CD4-positive, alpha-beta memory T cell (primary cell): ENCODE data around the gene ANKRD22. TPM values are rescaled to one million over a fixed set of nuclear protein-coding genes. Genes with fewer than 3 reads are reported as not detected.

ENCODE experiments used
- CTCF ChIA-PET: fragments of 350-600 bp; sonication (Branson Sonifier 250); formaldehyde crosslinking; loops from one replicate; lab custom pipeline; 2021; ENCODE audit warnings: inconsistent platforms; ENCODE audit not compliant: partially characterized antibody; lab: Charles Lee
- POLR2A ChIA-PET: fragments of 350-600 bp; sonication (Branson Sonifier 250); formaldehyde crosslinking; loops from one replicate; lab custom pipeline; 2021; ENCODE audit not compliant: partially characterized antibody; lab: Charles Lee
- DNase-seq, 5 donors: peaks; one replicate each; pipeline versions ENCODE4 v3.0.0 to v3.0.0-alpha.2; 2020 to 2022; ENCODE audit warnings: mixed read lengths in 1 of 5
- H3K27ac ChIP-seq: one replicate; pipeline ENCODE4 v1.7.0; 2013; ENCODE audit warnings: low read depth, low read length
- H3K27me3 ChIP-seq: 2 replicates; pipeline ENCODE4 v1.7.0; 2013; ENCODE audit warnings: mild to moderate bottlenecking, low read length, moderate library complexity; ENCODE audit not compliant: insufficient read depth
- H3K36me3 ChIP-seq: 2 replicates; pipeline ENCODE4 v1.7.0; 2013; ENCODE audit warnings: mild to moderate bottlenecking, low read length, moderate library complexity; ENCODE audit not compliant: insufficient read depth
- H3K4me1 ChIP-seq: 2 replicates; pipeline ENCODE4 v1.7.0; 2013; ENCODE audit warnings: mild to moderate bottlenecking, low read length, moderate library complexity; ENCODE audit not compliant: insufficient read depth
- H3K4me3 ChIP-seq, 2 donors: one replicate each; pipeline ENCODE4 v1.7.0; 2013; ENCODE audit warnings: low read length in 2 of 2, mild to moderate bottlenecking in 1 of 2
- H3K9me3 ChIP-seq, 2 donors: one replicate each; pipeline ENCODE4 v1.7.0; 2013; ENCODE audit warnings: low read length in 2 of 2, control low read depth in 1 of 2; ENCODE audit not compliant: control insufficient read depth in 1 of 2
- H3K27ac Mint-ChIP-seq, 7 donors: one replicate each; pipeline ENCODE4 v1.8.0; 2020 to 2021; ENCODE audit warnings: mixed read lengths in 7 of 7, mild to moderate bottlenecking in 6 of 7, inconsistent platforms in 3 of 7, moderate library complexity in 3 of 7
- H3K27me3 Mint-ChIP-seq, 2 donors: one replicate each; pipeline ENCODE4 v1.8.0; 2020 to 2021; ENCODE audit warnings: mixed read lengths in 2 of 2
- H3K36me3 Mint-ChIP-seq, 2 donors: one replicate each; pipeline ENCODE4 v1.8.0; 2020 to 2021; ENCODE audit warnings: mixed read lengths in 2 of 2, inconsistent platforms in 1 of 2, mild to moderate bottlenecking in 1 of 2
- H3K4me1 Mint-ChIP-seq, 4 donors: one replicate each; pipeline ENCODE4 v1.8.0; 2020 to 2021; ENCODE audit warnings: mixed read lengths in 4 of 4, mild to moderate bottlenecking in 1 of 4
- H3K4me3 Mint-ChIP-seq, 8 donors: one replicate each; pipeline ENCODE4 v1.8.0; 2020 to 2021; ENCODE audit warnings: mixed read lengths in 8 of 8, mild to moderate bottlenecking in 7 of 8, moderate library complexity in 6 of 8, inconsistent platforms in 3 of 8
- H3K9me3 Mint-ChIP-seq, 8 donors: one replicate each; pipeline ENCODE4 v1.8.0; 2020 to 2021; ENCODE audit warnings: mixed read lengths in 8 of 8, mild to moderate bottlenecking in 5 of 8, inconsistent platforms in 3 of 8, moderate library complexity in 1 of 8
- intact Hi-C: fragments of 100-400 bp; cut with micrococcal nuclease; formaldehyde crosslinking; loops from one replicate; pipeline ENCODE4 v1.15.1; 2023
- polyA plus RNA-seq, 2 donors: library from polyadenylated mRNA; unstranded; fragments of 300-500 nt; fragmentation: Illumina TruSeq; gene quantifications; one replicate each; pipeline ENCODE4 v1.2.3, GENCODE V29; 2021
- total RNA-seq, 2 experiments: library from RNA; stranded (reverse); gene quantifications; one replicate each; pipeline ENCODE4 v1.2.3, GENCODE V29; 2021

The ANKRD22 gene
- total and polyA plus RNA-seq, 4 experiments from 2014 or later: 0.58 TPM; not detected in 3

DNA sequence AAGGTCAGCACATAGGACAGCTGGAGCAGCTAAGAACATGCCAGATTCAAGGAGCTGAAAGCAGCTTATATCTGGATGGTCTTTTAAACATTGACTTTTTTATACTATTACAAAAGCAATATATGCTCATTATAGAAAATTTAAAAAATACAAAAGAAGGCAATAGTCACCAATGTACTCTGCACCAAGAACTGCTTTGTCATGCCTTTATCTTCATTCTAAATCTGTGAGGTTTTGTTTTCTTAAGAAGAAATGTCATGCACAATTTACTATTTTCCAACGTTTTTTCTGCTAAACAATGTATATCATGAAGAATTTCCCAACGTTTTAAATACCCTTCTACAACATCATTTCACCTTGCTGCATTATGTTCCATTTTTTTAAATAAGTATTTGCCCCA lies 46.3 kb downstream of the ANKRD22 start:
- no peak for DNase-seq
- no peaks in the 10 kb centered on the region for H3K36me3 ChIP-seq
- H3K27me3 Mint-ChIP-seq: no peaks in the 10 kb centered on the region
- H3K4me3 ChIP-seq: no peak overlapping the region
- CTCF ChIA-PET: interaction anchor here (8.3 to 9.2 kb wide), 3 partner anchors 21 to 118 kb away, joined by 51 to 146 read pairs (median 84); no protein-coding TSS in a partner anchor
- H3K27me3 ChIP-seq: no peaks in the 10 kb centered on the region
- no peak overlapping the region for H3K4me3 Mint-ChIP-seq
- H3K27ac ChIP-seq: no peak overlapping the region
- H3K4me1 Mint-ChIP-seq: peaks cover 3 to 7% (median 6%) of the 10 kb centered on the region in 4 donors
- POLR2A ChIA-PET: no interaction called here
- no peak overlapping the region for H3K27ac Mint-ChIP-seq
- H3K9me3 ChIP-seq: no peaks in the 10 kb centered on the region
- peaks cover 0 to 2% (median 0%) of the 10 kb centered on the region in 8 donors for H3K9me3 Mint-ChIP-seq
- H3K4me1 ChIP-seq: peaks cover 4% of the 10 kb centered on the region
- H3K36me3 Mint-ChIP-seq: no peaks in the 10 kb centered on the region
- intact Hi-C loops: no loop called here

DNA sequence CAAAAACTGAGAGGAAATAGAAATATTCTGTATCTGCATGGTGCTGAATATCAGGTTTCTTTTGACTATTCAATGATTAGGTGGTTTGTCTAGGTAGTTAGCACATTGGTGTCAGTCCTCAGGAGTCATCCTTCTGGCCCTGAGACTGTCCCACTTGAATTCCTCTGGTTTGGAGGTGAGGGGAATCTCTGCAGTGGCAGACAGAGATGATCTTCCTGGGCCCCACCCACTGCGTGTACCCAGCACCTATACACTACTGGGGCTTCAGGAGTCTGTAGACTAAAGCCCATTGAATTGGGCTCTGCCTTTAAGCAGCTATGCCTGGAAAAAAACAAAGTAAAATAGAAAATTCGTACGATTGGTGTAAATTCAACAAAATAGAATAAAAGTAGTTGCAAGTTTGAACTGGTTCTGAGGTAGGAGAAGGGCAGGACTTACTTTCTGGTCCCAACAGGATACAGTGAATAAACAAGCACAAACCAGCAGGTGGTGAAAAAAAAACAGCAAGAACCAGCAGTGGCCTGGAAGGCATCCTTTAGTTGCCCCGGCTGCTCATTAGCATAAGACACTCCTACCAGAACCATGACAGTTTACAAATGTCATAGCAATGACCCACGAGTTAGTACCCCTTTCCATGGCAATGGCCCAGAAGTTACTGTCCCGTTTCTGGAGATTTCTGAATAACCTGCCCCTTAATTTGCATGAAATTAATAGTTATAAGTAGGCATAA lies 47.4 kb downstream of the ANKRD22 start:
- peaks cover 0 to 2% (median 0%) of the 10 kb centered on the region in 8 donors for H3K9me3 Mint-ChIP-seq
- CTCF ChIA-PET: interaction anchor here (0.6 to 9.2 kb wide), 7 partner anchors 9 to 425 kb away, joined by 3 to 146 read pairs (median 4); no protein-coding TSS in a partner anchor
- Histone ChIP-seq H3K4me1 (no peaks in the 10 kb centered on the region), H3K4me3 (no peak overlapping the region), H3K27ac (no peak overlapping the region), H3K27me3 (no peaks in the 10 kb centered on the region), H3K36me3 (no peaks in the 10 kb centered on the region), H3K9me3 (no peaks in the 10 kb centered on the region)
- no peaks in the 10 kb centered on the region for H3K27me3 Mint-ChIP-seq
- H3K4me1 Mint-ChIP-seq: no peaks in the 10 kb centered on the region
- POLR2A ChIA-PET: no interaction called here
- no peak for DNase-seq
- peak overlapping the region in 1 of 7 donors; percentile 53 for H3K27ac Mint-ChIP-seq
- no peak overlapping the region for H3K4me3 Mint-ChIP-seq
- H3K36me3 Mint-ChIP-seq: no peaks in the 10 kb centered on the region
- intact Hi-C loops: no loop called here

DNA sequence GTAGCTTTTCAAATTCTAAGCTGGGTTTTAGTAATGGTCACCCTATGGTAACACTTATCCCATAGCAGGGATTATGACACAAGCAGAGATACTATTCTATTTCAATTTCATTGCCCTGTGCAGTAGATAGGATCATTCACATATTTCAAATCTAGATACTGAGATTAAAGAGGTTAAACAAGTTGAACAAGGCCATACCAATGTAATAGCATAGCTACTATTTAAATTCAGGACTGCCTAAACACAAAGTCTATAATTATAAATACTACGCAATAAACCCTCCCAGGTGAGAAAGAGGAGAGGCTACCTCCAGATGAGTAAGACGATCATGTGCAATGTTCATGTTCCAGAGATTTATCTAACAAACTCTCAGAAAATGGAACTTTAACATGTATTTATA lies 48.0 kb downstream of the ANKRD22 start:
- CTCF ChIA-PET: interaction anchor here (1.4 to 8.3 kb wide), 3 partner anchors 9 to 116 kb away, joined by 4 to 51 read pairs (median 4); no protein-coding TSS in a partner anchor
- H3K27me3 Mint-ChIP-seq: no peaks in the 10 kb centered on the region
- no peak overlapping the region for H3K4me3 ChIP-seq
- POLR2A ChIA-PET: no interaction called here
- no peaks in the 10 kb centered on the region for H3K36me3 Mint-ChIP-seq
- H3K4me1 ChIP-seq: no peaks in the 10 kb centered on the region
- no peaks in the 10 kb centered on the region for H3K9me3 ChIP-seq
- no peak for DNase-seq
- H3K27ac Mint-ChIP-seq: no peak overlapping the region
- peaks cover 0 to 2% (median 0%) of the 10 kb centered on the region in 8 donors for H3K9me3 Mint-ChIP-seq
- H3K4me1 Mint-ChIP-seq: no peaks in the 10 kb centered on the region
- H3K27me3 ChIP-seq: no peaks in the 10 kb centered on the region
- H3K36me3 ChIP-seq: no peaks in the 10 kb centered on the region
- no peak overlapping the region for H3K27ac ChIP-seq
- intact Hi-C loops: no loop called here
- H3K4me3 Mint-ChIP-seq: no peak overlapping the region

DNA sequence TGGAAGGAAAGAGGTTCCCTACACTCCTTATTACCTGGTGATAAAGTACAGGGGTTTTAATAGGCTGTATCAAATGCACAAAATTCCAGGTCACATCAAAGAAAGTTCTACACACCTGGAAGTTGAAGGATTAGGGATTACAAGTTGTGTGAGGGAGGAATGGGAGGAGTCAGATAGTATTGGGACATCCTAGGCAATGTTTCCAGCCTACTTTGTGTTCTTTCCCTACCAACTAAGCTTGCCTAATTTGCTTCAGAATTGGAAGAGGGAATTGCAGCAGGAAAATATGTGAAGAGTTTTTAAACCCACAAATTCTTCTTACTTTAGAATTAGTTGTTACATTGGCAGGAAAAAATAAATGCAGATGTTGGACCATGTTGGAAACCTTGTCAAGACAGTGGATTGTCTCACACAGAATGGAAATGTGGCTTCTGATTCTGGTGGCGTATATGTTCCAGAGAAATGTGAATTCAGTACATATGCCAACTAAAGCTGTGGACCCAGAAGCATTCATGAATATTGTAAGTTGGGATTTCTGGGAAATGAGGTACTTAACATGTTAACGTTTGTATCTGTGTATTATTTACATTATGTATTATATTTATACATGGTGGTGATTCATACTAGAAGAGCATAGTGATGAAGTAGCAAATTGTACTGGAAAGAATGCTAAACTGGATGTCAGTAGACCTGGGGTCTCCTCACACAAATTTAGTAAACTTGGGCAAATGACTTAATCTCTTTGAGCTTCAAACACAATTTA lies 48.9 kb downstream of the ANKRD22 start, which contains the start of gene LIPM:
Gene LIPM, plus strand, starts transcription at position 208 of the 763 bp plus-strand sequence. Its CDS starts 167 bp downstream, at position 375.
- H3K36me3 ChIP-seq: no peaks in the 10 kb centered on the region
- H3K4me1 ChIP-seq: no peaks in the 10 kb centered on the region
- Mint-ChIP-seq H3K27ac (no peak within 1 kb of the TSS), H3K4me3 (no peak within 1 kb of the TSS), H3K4me1 (no peaks in the 10 kb centered on the region), H3K9me3 (peaks cover 0 to 3% (median 0%) of the 10 kb centered on the region in 8 donors), H3K27me3 (no peaks in the 10 kb centered on the region), H3K36me3 (no peaks in the 10 kb centered on the region)
- ChIA-PET POLR2A (no interaction called here), CTCF (interaction anchor here (1.4 kb wide), 1 partner anchor 33 kb away, joined by 4 read pairs; no protein-coding TSS in a partner anchor)
- H3K27me3 ChIP-seq: no peaks in the 10 kb centered on the region
- intact Hi-C loops: no loop called here
- no peaks in the 10 kb centered on the region for H3K9me3 ChIP-seq
- no peak within 1 kb of the TSS for H3K27ac ChIP-seq
- no peak for DNase-seq
- no peak within 1 kb of the TSS for H3K4me3 ChIP-seq

DNA sequence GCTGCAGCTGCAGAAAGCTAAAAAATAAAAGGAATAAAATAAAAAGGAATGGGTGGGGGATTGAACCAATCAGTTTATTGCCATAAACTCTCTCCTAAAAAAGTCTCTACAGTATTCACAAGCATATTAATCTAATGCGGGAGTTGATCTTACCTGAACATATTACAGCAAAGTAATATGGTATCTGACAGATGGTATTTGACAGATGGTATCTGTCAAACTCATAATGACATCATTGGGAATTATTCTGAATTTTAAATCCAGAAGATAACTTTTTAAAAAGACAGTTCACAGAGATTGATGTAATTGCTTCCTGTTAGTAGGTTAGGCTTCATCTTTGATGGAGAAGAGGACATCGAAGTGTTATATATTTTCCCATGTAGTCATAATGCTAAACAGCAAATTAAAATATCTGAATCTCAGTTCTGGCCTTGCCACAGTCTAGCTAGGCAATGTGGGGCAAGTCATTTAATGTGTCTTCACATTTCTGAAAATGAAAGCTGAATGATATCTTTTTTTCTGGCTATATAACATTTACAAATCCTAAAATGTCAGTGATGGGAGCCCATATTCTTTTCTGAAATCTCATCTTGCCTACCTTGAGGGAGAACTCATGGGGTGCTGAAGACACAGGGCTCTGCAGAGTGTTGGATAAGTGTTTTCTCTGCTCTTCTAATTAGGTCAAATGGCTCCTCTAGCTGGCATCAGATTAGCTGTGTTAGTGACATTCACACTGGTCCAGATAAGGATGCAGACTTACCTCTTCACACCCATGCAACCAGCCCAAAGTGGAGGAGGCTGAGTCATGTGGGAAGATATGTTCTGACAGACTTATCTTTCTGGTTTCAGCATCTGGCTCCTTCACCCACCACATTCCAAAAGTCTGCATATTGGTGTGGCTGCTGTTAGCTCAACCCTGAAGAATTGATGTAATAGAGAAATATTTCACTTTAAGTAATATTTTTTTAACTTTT lies 51.2 kb downstream of the ANKRD22 start:
- Histone ChIP-seq H3K4me1 (no peaks in the 10 kb centered on the region), H3K4me3 (no peak overlapping the region), H3K36me3 (no peaks in the 10 kb centered on the region), H3K27ac (no peak overlapping the region), H3K27me3 (no peaks in the 10 kb centered on the region), H3K9me3 (no peaks in the 10 kb centered on the region)
- no peak for DNase-seq
- no peaks in the 10 kb centered on the region for H3K27me3 Mint-ChIP-seq
- no peak overlapping the region for H3K4me3 Mint-ChIP-seq
- POLR2A ChIA-PET: interaction anchor here (0.8 kb wide), 1 partner anchor 80 kb away, joined by 3 read pairs; the partner anchor contains the start of gene STAMBPL1
- no peaks in the 10 kb centered on the region for H3K36me3 Mint-ChIP-seq
- no peak overlapping the region for H3K27ac Mint-ChIP-seq
- CTCF ChIA-PET: interaction anchor here (1.0 to 5.8 kb wide), 2 partner anchors 9 to 134 kb away, joined by 3 to 29 read pairs; no protein-coding TSS in a partner anchor
- no peaks in the 10 kb centered on the region for H3K4me1 Mint-ChIP-seq
- intact Hi-C loops: no loop called here
- H3K9me3 Mint-ChIP-seq: peaks cover 0 to 3% (median 0%) of the 10 kb centered on the region in 8 donors

DNA sequence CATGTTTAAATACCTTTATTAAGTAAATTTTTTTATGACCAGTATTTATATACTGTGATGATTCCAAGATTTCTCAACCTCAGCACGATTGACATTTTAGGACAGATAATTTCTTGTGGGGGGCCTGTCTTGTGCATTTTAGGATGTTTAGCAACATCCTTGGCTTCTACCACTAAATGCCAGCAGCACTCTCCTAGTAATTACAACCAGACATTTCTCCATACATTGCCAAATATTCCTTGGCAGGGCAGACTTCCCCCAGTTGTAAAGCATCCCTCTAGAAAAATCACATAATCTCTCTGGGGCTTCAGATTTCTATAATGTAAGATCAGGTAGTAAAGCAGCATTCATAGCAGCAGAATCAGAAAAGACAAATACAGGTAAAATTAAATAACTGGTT lies 56.9 kb downstream of the ANKRD22 start:
- intact Hi-C loops: no loop called here
- CTCF ChIA-PET: interaction anchor here (0.9 to 1.6 kb wide), 2 partner anchors 15 to 41 kb away, joined by 3 read pairs; no protein-coding TSS in a partner anchor

More for the DNA sequence above, 56.9 kb downstream of the ANKRD22 start:
- Histone ChIP-seq H3K27me3 (no peaks in the 10 kb centered on the region), H3K4me3 (no peak overlapping the region), H3K9me3 (no peaks in the 10 kb centered on the region), H3K36me3 (no peaks in the 10 kb centered on the region), H3K4me1 (peaks cover 10% of the 10 kb centered on the region), H3K27ac (no peak overlapping the region)
- Mint-ChIP-seq H3K36me3 (no peaks in the 10 kb centered on the region), H3K9me3 (peaks cover 0 to 1% (median 0%) of the 10 kb centered on the region in 8 donors), H3K4me1 (peaks cover 4 to 17% (median 11%) of the 10 kb centered on the region in 4 donors), H3K4me3 (no peak overlapping the region), H3K27ac (no peak overlapping the region), H3K27me3 (no peaks in the 10 kb centered on the region)
- no peak for DNase-seq
- POLR2A ChIA-PET: no interaction called here
